Subcutaneous adipose tissue (tissue), 4 donors: Measurements from ENCODE around the gene PJA1. TPM values are rescaled to one million over a fixed set of nuclear protein-coding genes. Genes with fewer than 3 reads are reported as not detected.

Experiments used
- CTCF ChIP-seq: fragments of 450-650 bp; IDR thresholded peaks from one replicate; pipeline ENCODE4 v1.5.1; 2016; ENCODE audit warnings: low read depth, mild to moderate bottlenecking, control low read depth, antibody characterized with exemption, moderate library complexity
- total RNA-seq, 4 donors: library from RNA; depleted of rRNA; stranded (reverse); fragments of >200 nt; gene quantifications; one replicate each; pipeline ENCODE4 v1.1.0, GENCODE V29; 2016

PJA1 gene
- total RNA-seq, 4 donors from 2014 or later: 37.2 to 62.8 (median 48.3) TPM

GRCh38 chrX:69185141-69185540, 19.9 kb upstream of the PJA1 start:
- no peak for TF ChIP-seq CTCF

- no peak for TF ChIP-seq CTCF
These were observed 17.6 kb upstream of the PJA1 start for GRCh38 chrX:69182818-69183380.

GRCh38 chrX:69179380-69179911, 14.2 kb upstream of the PJA1 start:
- no peak for TF ChIP-seq CTCF

- TF ChIP-seq CTCF: no peak
These were observed 13.3 kb upstream of the PJA1 start for GRCh38 chrX:69178592-69178991.

GRCh38 chrX:69177511-69178162, 12.4 kb upstream of the PJA1 start:
- TF ChIP-seq CTCF: no peak

- TF ChIP-seq CTCF: no peak
These were observed 10.8 kb upstream of the PJA1 start for GRCh38 chrX:69176053-69176452.

- TF ChIP-seq CTCF: no peak
These were observed 8.7 kb upstream of the PJA1 start for GRCh38 chrX:69173906-69174305.
